K562 (cell line): ENCODE data around the gene DPH7. TPM values are rescaled to one million over a fixed set of nuclear protein-coding genes. Genes with fewer than 3 reads are reported as not detected.

ENCODE experiments used
- ATAC-seq: fragments of 200-7000 bp; cut with Tn5 transposase; 3 replicates; pipeline ENCODE4 v1.9.1; 2020; ENCODE audit warnings: moderate library complexity
- BruUV-seq: library from RNA; stranded (reverse); fragments of 400-500 nt; replicated peaks from 2 replicates; lab custom pipeline; 2021; lab: Mats Ljungman, UMichigan
- CTCF ChIA-PET: fragments of 300-600 bp; formaldehyde crosslinking; extraction: SDS; loops from one replicate; lab custom pipeline; 2021; ENCODE audit warnings: low intra/inter-chr PET ratio; lab: Yijun Ruan, JAX
- POLR2A ChIA-PET: fragments of 300-600, 350-650 bp; sonication (Branson Sonifier 250); formaldehyde crosslinking; extraction: SDS; loops from one replicate; lab custom pipeline; 2021; ENCODE audit warnings: antibody characterized with exemption, inconsistent platforms; lab: Yijun Ruan, JAX
- DNase-seq, 4 experiments: peaks; one replicate each; pipeline versions ENCODE4 v3.0.0 to v3.0.0-alpha.2; 2011 to 2018; ENCODE audit warnings: low spot score in 3 of 4, mixed read lengths in 3 of 4; ENCODE audit errors: extremely low read depth in 1 of 4
- FAIRE-seq: peaks from 2 replicates; lab custom pipeline; 2011; peaks lifted over from hg19 to GRCh38; lab: Jason Lieb, UNC
- H2AFZ ChIP-seq: 2 replicates; pipeline ENCODE4 v1.6.0; 2011; ENCODE audit warnings: low read depth, low read length, control low read depth, inconsistent platforms
- H3K27ac ChIP-seq: fragments of 200-600 bp; 3 replicates; pipeline ENCODE4 v1.8.0; 2011; ENCODE audit warnings: low read depth, mild to moderate bottlenecking, control low read depth, inconsistent platforms, low read length, moderate library complexity, mixed read lengths; ENCODE audit errors: extremely low read depth
- H3K27me3 ChIP-seq, 2 experiments: fragments of 300-600 bp in 1 of 2; 2 replicates in 1 of 2; 3 replicates in 1 of 2; pipeline versions ENCODE4 v1.6.0 to v1.8.0; 2011; ENCODE audit warnings: inconsistent platforms in 2 of 2, low read length in 2 of 2, mild to moderate bottlenecking in 1 of 2, mixed read lengths in 1 of 2, moderate library complexity in 1 of 2; ENCODE audit not compliant: control insufficient read depth in 2 of 2, insufficient read depth in 2 of 2
- H3K36me3 ChIP-seq: fragments of 300-600 bp; 3 replicates; pipeline ENCODE4 v1.8.0; 2011; ENCODE audit warnings: mild to moderate bottlenecking, low read length, inconsistent platforms; ENCODE audit not compliant: control insufficient read depth, insufficient read depth
- H3K4me1 ChIP-seq, 2 experiments: fragments of 200-600 bp in 1 of 2; replicated peaks in 1 of 2; 2 replicates in 1 of 2; 3 replicates in 1 of 2; pipeline versions ENCODE4 v1.5.1 to v1.8.0; 2011; ENCODE audit warnings: inconsistent platforms in 2 of 2, low read length in 2 of 2, mild to moderate bottlenecking in 1 of 2, mixed read lengths in 1 of 2, moderate library complexity in 1 of 2; ENCODE audit not compliant: control insufficient read depth in 2 of 2, insufficient read depth in 2 of 2
- H3K4me2 ChIP-seq: 2 replicates; pipeline ENCODE4 v1.6.1; 2011; ENCODE audit warnings: low read length, control low read depth, inconsistent platforms, mixed read lengths; ENCODE audit not compliant: insufficient read depth
- H3K4me3 ChIP-seq: fragments of 200-600 bp; sonication (generic), shearing (Covaris generic); 2 replicates; pipeline ENCODE4 v1.5.1; 2016; ENCODE audit warnings: control low read depth, inconsistent platforms
- H3K79me2 ChIP-seq: fragments of 200-600 bp; 3 replicates; pipeline ENCODE4 v1.8.0; 2011; ENCODE audit warnings: low read length, inconsistent platforms; ENCODE audit not compliant: control insufficient read depth, insufficient read depth
- H3K9ac ChIP-seq, 2 experiments: 2 replicates each; pipeline versions ENCODE4 v1.6.0 to v1.6.1; 2011; ENCODE audit warnings: low read depth in 2 of 2, low read length in 2 of 2, control low read depth in 1 of 2, inconsistent platforms in 1 of 2, mild to moderate bottlenecking in 1 of 2, mixed read lengths in 1 of 2; ENCODE audit not compliant: insufficient read depth in 1 of 2
- H3K9me1 ChIP-seq: one replicate; pipeline ENCODE4 v1.6.0; 2011; ENCODE audit warnings: inconsistent platforms, mild to moderate bottlenecking, low read length, moderate library complexity; ENCODE audit not compliant: control insufficient read depth, insufficient read depth
- H3K9me3 ChIP-seq: replicated peaks from 2 replicates; pipeline ENCODE4 v1.5.1; 2011; ENCODE audit warnings: low read depth, low read length, inconsistent platforms; ENCODE audit not compliant: control insufficient read depth, insufficient read depth
- H4K20me1 ChIP-seq: replicated peaks from 2 replicates; pipeline ENCODE4 v1.6.1; 2011; ENCODE audit warnings: low read length, inconsistent platforms, mixed read lengths; ENCODE audit not compliant: control insufficient read depth, insufficient read depth
- DEAF1 ChIP-seq: fragments of 450-650 bp; formaldehyde crosslinking; IDR thresholded peaks from 2 replicates; pipeline ENCODE4 v1.4.0; 2020; ENCODE audit warnings: mild to moderate bottlenecking, moderate library complexity
- DNMT1 ChIP-seq: fragments of 450-650 bp; IDR thresholded peaks from 2 replicates; pipeline ENCODE4 v1.6.1; 2016; ENCODE audit warnings: antibody characterized with exemption, mild to moderate bottlenecking
- ELF2 ChIP-seq: fragments of 250-450 bp; sonication (Bioruptor Pico); IDR thresholded peaks from 2 replicates; pipeline ENCODE4 v1.5.0; 2021; ENCODE audit warnings: mild to moderate bottlenecking
- FOXP1 ChIP-seq: sonication (generic); formaldehyde crosslinking; IDR thresholded peaks from 2 replicates; pipeline ENCODE4 v1.8.0; 2022; ENCODE audit warnings: mild to moderate bottlenecking, missing genetic modification reagents
- GABPA ChIP-seq: fragments of 200-800 bp; sonication (Bioruptor generic); conservative IDR thresholded peaks from 2 replicates; pipeline ENCODE4 v1.6.1; 2016; ENCODE audit warnings: low read depth, missing genetic modification characterization, missing compliant biosample characterization
- GABPB2 ChIP-seq: fragments of 250-450 bp; sonication (Bioruptor Pico); conservative IDR thresholded peaks from 2 replicates; pipeline ENCODE4 v1.5.1; 2021; ENCODE audit warnings: mild to moderate bottlenecking
- HLTF ChIP-seq: fragments of 450-650 bp; IDR thresholded peaks from 2 replicates; pipeline ENCODE4 v1.6.1; 2016
- HSF4 ChIP-seq: fragments of 250-450 bp; sonication (Bioruptor Pico); IDR thresholded peaks from 2 replicates; pipeline ENCODE4 v2.1.2; 2022; ENCODE audit warnings: mild to moderate bottlenecking, moderate library complexity, borderline replicate concordance
- JUN ChIP-seq, 2 experiments: sonication (generic) in 1 of 2; formaldehyde crosslinking in 1 of 2; IDR thresholded peaks; 2 replicates each; pipeline versions ENCODE4 v1.6.1 to v1.8.0; 2012 to 2022; ENCODE audit warnings: borderline replicate concordance in 2 of 2, mild to moderate bottlenecking in 2 of 2, improper control_type of control experiment in 1 of 2, low read depth in 1 of 2, low read length in 1 of 2, missing genetic modification reagents in 1 of 2
- MAX ChIP-seq: sonication (generic); formaldehyde crosslinking; IDR thresholded peaks from 2 replicates; pipeline ENCODE4 v1.9.0; 2022; ENCODE audit warnings: mild to moderate bottlenecking, missing genetic modification reagents
- MNT ChIP-seq, 2 experiments: fragments of 450-650 bp; conservative IDR thresholded peaks; 2 replicates each; pipeline ENCODE4 v1.6.1; 2017; ENCODE audit warnings: mild to moderate bottlenecking in 2 of 2, moderate library complexity in 2 of 2
- NFRKB ChIP-seq: fragments of 450-650 bp; IDR thresholded peaks from 2 replicates; pipeline ENCODE4 v1.6.1; 2016; ENCODE audit warnings: low read depth
- PHB ChIP-seq: fragments of 250-450 bp; sonication (Bioruptor Pico); IDR thresholded peaks from 2 replicates; pipeline ENCODE4 v1.5.0; 2021
- SOX6 ChIP-seq: fragments of 450-650 bp; IDR thresholded peaks from 2 replicates; pipeline ENCODE4 v1.6.1; 2014; ENCODE audit warnings: mild to moderate bottlenecking
- TAF9B ChIP-seq: fragments of 450-650 bp; IDR thresholded peaks from 2 replicates; pipeline ENCODE4 v1.6.1; 2018; ENCODE audit warnings: mild to moderate bottlenecking; ENCODE audit not compliant: partially characterized antibody
- TCFL5 ChIP-seq: fragments of 250-450 bp; sonication (Bioruptor Pico); conservative IDR thresholded peaks from 2 replicates; pipeline ENCODE4 v1.6.1; 2021; ENCODE audit warnings: mild to moderate bottlenecking, moderate library complexity, matching md5 sums
- TFE3 ChIP-seq: fragments of 450-650 bp; formaldehyde crosslinking; IDR thresholded peaks from 2 replicates; pipeline ENCODE4 v1.4.0; 2020; ENCODE audit warnings: mild to moderate bottlenecking, mixed read lengths
- ZNF436 ChIP-seq: fragments of 250-450, 450-650 bp; sonication (Bioruptor Pico); formaldehyde crosslinking; IDR thresholded peaks from 2 replicates; pipeline ENCODE4 v1.7.0; 2020; ENCODE audit warnings: mild to moderate bottlenecking
- WGBS: fragments of 100-300 bp; shearing (Covaris generic); methylation state at CpG from one replicate; pipeline ENCODE4 v1.1.6; 2016; ENCODE audit warnings: low coverage, mixed read lengths; ENCODE audit not compliant: insufficient coverage; ENCODE audit errors: missing lambda C conversion rate; 5-methylcytosine and 5-hydroxymethylcytosine counted together
- in situ Hi-C: fragments of 300-500 bp; cut with MboI; formaldehyde crosslinking; loops from 4 replicates; pipeline ENCODE4 v1.15.0; 2018; ENCODE audit warnings: inconsistent platforms, mixed read lengths
- intact Hi-C: fragments of 100-400 bp; cut with micrococcal nuclease; formaldehyde crosslinking; loops from 2 replicates; pipeline ENCODE4 v1.14.2; 2022
- polyA plus RNA-seq, 8 experiments: library from polyadenylated mRNA; depleted of rRNA in 4 of 8; stranded (reverse) in 5 of 8; unstranded in 3 of 8; fragments of >200 nt; fragmentation: Nextera tagmentation in 2 of 8; fragmentation: Illumina TruSeq in 1 of 8; extraction: Ambion mirVana in 2 of 8; extraction: Trizol in 1 of 8; gene quantifications; 2 replicates each; pipeline versions ENCODE4 v1.2.1 to v1.2.3, GENCODE V29; 2011 to 2014; ENCODE audit warnings: inconsistent platforms in 1 of 8, missing spikeins in 1 of 8
- total RNA-seq, 7 experiments: library from RNA; depleted of rRNA in 6 of 7; stranded (reverse); fragments of >200 nt in 6 of 7; fragmentation: Illumina TruSeq in 2 of 7; extraction: Trizol in 2 of 7; gene quantifications; 2 replicates each; pipeline versions ENCODE4 v1.2.1 to v1.2.3, GENCODE V29; 2011 to 2021; ENCODE audit warnings: low replicate concordance in 1 of 7

The DPH7 gene
- total and polyA plus RNA-seq, 9 of the 15 experiments (the other 6 are each of a cell fraction or from before 2014, with no cell fraction given): 13.9 to 68.6 (median 41.3) TPM

- BruUV-seq: no TSS peak
- TF ChIP-seq MNT (conservative IDR thresholded peaks at IDR 0.05) (peak; percentile 53 to 76), GABPB2 (CRISPR knock-in tag) (no peak), GABPA (no peak), TAF9B (peak; percentile 73), HSF4 (CRISPR knock-in tag) (no peak), PHB (CRISPR knock-in tag) (no peak), ELF2 (CRISPR knock-in tag) (no peak), NFRKB (0 out of 2 replicates have a peak, but pooled peaks have one; percentile 28), TCFL5 (CRISPR knock-in tag) (no peak), JUN (IDR thresholded peaks at IDR 0.05; ENCODE audit: borderline replicate concordance, low read depth, low read length) (peak; percentile 88), JUN (CRISPR knock-in tag; IDR thresholded peaks at IDR 0.05; ENCODE audit: borderline replicate concordance) (0 out of 2 replicates have a peak, but pooled peaks have one; percentile 31), DEAF1 (CRISPR knock-in tag) (no peak), MAX (CRISPR knock-in tag) (peak; percentile 80), ZNF436 (CRISPR knock-in tag) (no peak), FOXP1 (peak; percentile 84; the same call in 1 of the 2 replicates), DNMT1 (no peak), SOX6 (peak; percentile 90), TFE3 (CRISPR knock-in tag) (peak; percentile 21; the same call in 1 of the 2 replicates), HLTF (no peak)
Observed at GRCh38 chr9:137511758-137512463, 66.8 kb downstream of the DPH7 start.

More at GRCh38 chr9:137511758-137512463, 66.8 kb downstream of the DPH7 start:
- no peaks in the 10 kb centered on the region for H3K9me3 ChIP-seq
- in situ Hi-C loops: no loop called here
- H3K36me3 ChIP-seq: no peaks in the 10 kb centered on the region
- intact Hi-C loops: no loop called here
- ChIA-PET CTCF (no interaction called here), POLR2A (no interaction called here)
- H3K79me2 ChIP-seq: no peaks in the 10 kb centered on the region
- WGBS: 32% methylated on average over 23 of the region's 25 CpGs
- DNase-seq (peak; percentile 51 to 86 (median 52)), FAIRE-seq (peak; percentile 94), ATAC-seq (peak; percentile 89)
- peak overlapping the region; percentile 93 for H2AFZ ChIP-seq
- H3K4me2 ChIP-seq: peak overlapping the region; percentile 62
- no peak overlapping the region for H3K4me3 ChIP-seq
- H4K20me1 ChIP-seq: no peaks in the 10 kb centered on the region
- no peaks in the 10 kb centered on the region for H3K9me1 ChIP-seq
- peak overlapping the region; percentile 38 to 78 for H3K9ac ChIP-seq
- peak overlapping the region; percentile 76 for H3K27ac ChIP-seq
- H3K27me3 ChIP-seq: peaks cover 2 to 4% of the 10 kb centered on the region in 2 experiments; a peak in 3 of 5 replicates
- peaks cover 13 to 38% of the 10 kb centered on the region in 2 experiments; a peak in 4 of 5 replicates for H3K4me1 ChIP-seq
